SK-N-SH (cell line): ENCODE measurements around the gene USP32. TPM values are rescaled to one million over a fixed set of nuclear protein-coding genes. Genes with fewer than 3 reads are reported as not detected.

ENCODE experiments used
- CTCF ChIA-PET: fragments of 300-600, 350-600 bp; formaldehyde crosslinking; extraction: SDS; loops from one replicate; lab custom pipeline; 2021; lab: Yijun Ruan, JAX
- POLR2A ChIA-PET: fragments of 350-600 bp; sonication (Branson Sonifier 250); formaldehyde crosslinking; extraction: SDS; loops from one replicate; lab custom pipeline; 2020; ENCODE audit warnings: antibody characterized with exemption, inconsistent platforms; lab: Yijun Ruan, JAX
- DNase-seq: peaks from one replicate; pipeline ENCODE4 v3.0.0; 2012
- H2AFZ ChIP-seq: fragments of 200-600 bp; sonication (generic); 2 replicates; pipeline ENCODE4 v1.8.1; 2016; ENCODE audit warnings: antibody characterized with exemption, mild to moderate bottlenecking, low read depth
- H3F3A ChIP-seq: fragments of 200-600 bp; sonication (generic); replicated peaks from 2 replicates; pipeline ENCODE3; 2016; ENCODE audit warnings: antibody characterized with exemption, mild to moderate bottlenecking; ENCODE audit not compliant: insufficient read depth
- H3K27ac ChIP-seq, 2 experiments: fragments of 200-500 bp in 1 of 2; fragments of 200-600 bp in 1 of 2; sonication (Bioruptor generic) in 1 of 2; sonication (generic), shearing (Covaris generic) in 1 of 2; 2 replicates each; pipeline versions ENCODE4 v1.5.1 to v1.6.1; 2014 to 2016; ENCODE audit warnings: low read depth in 2 of 2, inconsistent platforms in 1 of 2, low read length in 1 of 2, mild to moderate bottlenecking in 1 of 2, mixed read lengths in 1 of 2
- H3K27me3 ChIP-seq: fragments of 200-600 bp; sonication (generic), shearing (Covaris generic); 2 replicates; pipeline ENCODE4 v1.6.1; 2016; ENCODE audit warnings: mixed run types; ENCODE audit not compliant: insufficient read depth
- H3K36me3 ChIP-seq, 2 experiments: fragments of 200-500 bp in 1 of 2; fragments of 200-600 bp in 1 of 2; sonication (Bioruptor generic) in 1 of 2; sonication (generic) in 1 of 2; replicated peaks in 1 of 2; 2 replicates each; pipeline versions ENCODE3 to v1.5.1; 2014 to 2016; ENCODE audit warnings: low read length in 1 of 2, mild to moderate bottlenecking in 1 of 2; ENCODE audit not compliant: insufficient read depth in 2 of 2, control insufficient read depth in 1 of 2
- H3K4me1 ChIP-seq, 2 experiments: fragments of 200-500 bp in 1 of 2; fragments of 200-600 bp in 1 of 2; sonication (Bioruptor generic) in 1 of 2; sonication (generic), shearing (Covaris generic) in 1 of 2; 2 replicates each; pipeline versions ENCODE4 v1.5.1 to v1.6.1; 2014 to 2016; ENCODE audit warnings: low read depth in 1 of 2, low read length in 1 of 2, mixed run types in 1 of 2; ENCODE audit not compliant: insufficient read depth in 2 of 2, control insufficient read depth in 1 of 2
- H3K4me2 ChIP-seq: fragments of 200-600 bp; sonication (generic), shearing (Covaris generic); 2 replicates; pipeline ENCODE4 v1.6.1; 2017; ENCODE audit warnings: mixed run types
- H3K4me3 ChIP-seq, 2 experiments: fragments of 200-500 bp in 1 of 2; fragments of 200-600 bp in 1 of 2; sonication (Bioruptor generic) in 1 of 2; sonication (generic), shearing (Covaris generic) in 1 of 2; 2 replicates each; pipeline versions ENCODE4 v1.5.1 to v1.8.1; 2014 to 2016; ENCODE audit warnings: low read depth in 2 of 2, inconsistent platforms in 1 of 2, low read length in 1 of 2, mild to moderate bottlenecking in 1 of 2, mixed read lengths in 1 of 2, moderate library complexity in 1 of 2
- H3K79me2 ChIP-seq: fragments of 200-600 bp; sonication (generic); 2 replicates; pipeline ENCODE4 v1.8.1; 2017; ENCODE audit warnings: mild to moderate bottlenecking; ENCODE audit not compliant: insufficient read depth
- H3K9ac ChIP-seq: fragments of 200-600 bp; sonication (generic); 2 replicates; pipeline ENCODE4 v1.6.1; 2017; ENCODE audit warnings: mixed run types
- H3K9me2 ChIP-seq: fragments of 200-600 bp; sonication (generic); 2 replicates; pipeline ENCODE4 v1.6.1; 2017; ENCODE audit warnings: mixed run types
- H3K9me3 ChIP-seq: fragments of 200-600 bp; sonication (generic); 2 replicates; pipeline ENCODE4 v1.6.1; 2017; ENCODE audit warnings: mixed run types, mild to moderate bottlenecking, moderate library complexity
- H4K20me1 ChIP-seq: fragments of 200-600 bp; sonication (generic); 2 replicates; pipeline ENCODE4 v1.6.1; 2017; ENCODE audit warnings: mild to moderate bottlenecking, mixed run types; ENCODE audit not compliant: insufficient read depth
- CTCF ChIP-seq: fragments of 200-600 bp; sonication (generic); IDR thresholded peaks from 2 replicates; pipeline ENCODE4 v1.6.1; 2017; ENCODE audit warnings: antibody characterized with exemption, mild to moderate bottlenecking, moderate library complexity
- EZH2phosphoT487 ChIP-seq: fragments of 200-600 bp; sonication (generic); IDR thresholded peaks from 2 replicates; pipeline ENCODE4 v1.6.1; 2017; ENCODE audit warnings: low read depth, mixed run types, mild to moderate bottlenecking, antibody characterized with exemption, moderate library complexity, borderline replicate concordance
- FOXJ3 ChIP-seq: sonication (generic); formaldehyde crosslinking; IDR thresholded peaks from 2 replicates; pipeline ENCODE4 v1.5.1; 2020; ENCODE audit warnings: mild to moderate bottlenecking, missing genetic modification reagents
- GABPA ChIP-seq: IDR thresholded peaks from 2 replicates; pipeline ENCODE4 v1.4.0; 2012; ENCODE audit warnings: low read depth, mild to moderate bottlenecking
- JUND ChIP-seq: IDR thresholded peaks from 2 replicates; pipeline ENCODE4 v1.4.0; 2012
- NFIC ChIP-seq: IDR thresholded peaks from 2 replicates; pipeline ENCODE4 v1.4.0; 2012; ENCODE audit warnings: borderline replicate concordance
- NRF1 ChIP-seq: IDR thresholded peaks from 2 replicates; pipeline ENCODE4 v1.6.1; 2012; ENCODE audit warnings: low read depth, mild to moderate bottlenecking, low read length
- POLR2AphosphoS5 ChIP-seq: IDR thresholded peaks from 2 replicates; pipeline ENCODE4 v1.6.1; 2012; ENCODE audit warnings: low read depth, low read length
- RCOR1 ChIP-seq: fragments of 150-350 bp; IDR thresholded peaks from 2 replicates; pipeline ENCODE4 v1.6.1; 2017; ENCODE audit warnings: antibody characterized with exemption, low read length
- RFX5 ChIP-seq: IDR thresholded peaks from 2 replicates; pipeline ENCODE4 v1.6.1; 2012; ENCODE audit warnings: mild to moderate bottlenecking, improper control_type of control experiment, low read length
- TAF1 ChIP-seq: IDR thresholded peaks from 2 replicates; pipeline ENCODE4 v1.6.1; 2012; ENCODE audit warnings: low read depth, mild to moderate bottlenecking, low read length, moderate library complexity, borderline replicate concordance
- TCF12 ChIP-seq: IDR thresholded peaks from 2 replicates; pipeline ENCODE4 v1.4.0; 2012
- TEAD4 ChIP-seq: IDR thresholded peaks from 2 replicates; pipeline ENCODE4 v1.4.0; 2012; ENCODE audit warnings: mild to moderate bottlenecking, borderline replicate concordance; ENCODE audit not compliant: insufficient read depth
- USF1 ChIP-seq: IDR thresholded peaks from 2 replicates; pipeline ENCODE4 v1.4.0; 2012; ENCODE audit warnings: low read depth, borderline replicate concordance
- USF2 ChIP-seq: fragments of 150-350 bp; IDR thresholded peaks from 2 replicates; pipeline ENCODE4 v1.6.1; 2017; ENCODE audit warnings: antibody characterized with exemption, low read length, low read depth, borderline replicate concordance
- WGBS: methylation state at CpG from one replicate; pipeline ENCODE4 v1.1.6; 2017; ENCODE audit warnings: low lambda C conversion rate; 5-methylcytosine and 5-hydroxymethylcytosine counted together
- polyA plus RNA-seq, 3 experiments: library from polyadenylated mRNA; depleted of rRNA; stranded (reverse); fragments of >200 nt; gene quantifications; 2 replicates each; pipeline ENCODE4 v1.2.3, GENCODE V29; 2012
- TF ChIP-seq, protein P1 (sequence below): fragments of 150-350 bp; IDR thresholded peaks from 2 replicates; pipeline ENCODE4 v1.6.1; 2016; ENCODE audit warnings: mild to moderate bottlenecking, low read depth, low read length
- TF ChIP-seq, protein P2 (sequence below): IDR thresholded peaks from 2 replicates; pipeline ENCODE4 v1.4.0; 2012; ENCODE audit warnings: low read depth, borderline replicate concordance

Gene USP32
- polyA plus RNA-seq, 1 of the 3 experiments (the other 2 are of a cell fraction) = 25.6 TPM

GRCh38 chr17:60168654-60169053 lies 223.3 kb downstream of the USP32 start:
- Histone ChIP-seq H3K4me2 (no peak overlapping the region), H3K9me2 (no peaks in the 10 kb centered on the region), H3K9ac (no peak overlapping the region), H3F3A (peaks cover 3% of the 10 kb centered on the region), H3K9me3 (no peaks in the 10 kb centered on the region), H3K36me3 (no peaks in the 10 kb centered on the region), H3K4me3 (no peak overlapping the region), H3K27me3 (no peaks in the 10 kb centered on the region), H3K4me1 (peaks cover 3 to 7% of the 10 kb centered on the region in 2 experiments; a peak in 2 of 4 replicates), H4K20me1 (no peaks in the 10 kb centered on the region), H3K27ac (no peak overlapping the region), H3K79me2 (no peaks in the 10 kb centered on the region), H2AFZ (no peak overlapping the region)
- WGBS = 88% methylated on average over 7 of the region's 7 CpGs
- ChIA-PET CTCF (interaction anchor here (1.0 to 2.6 kb wide), 4 partner anchors 12 to 268 kb away, joined by 3 to 8 read pairs (median 4); no protein-coding TSS in a partner anchor), POLR2A (no interaction called here)
- TF ChIP-seq USF2 (no peak), TAF1 (no peak), FOXJ3 (no peak), POLR2AphosphoS5 (no peak), GABPA (no peak), NRF1 (no peak), CTCF (no peak), EZH2phosphoT487 (no peak), RFX5 (no peak), TCF12 (no peak), USF1 (no peak), RCOR1 (no peak), NFIC (no peak), TEAD4 (no peak), JUND (no peak)
- TF ChIP-seq, protein P1, sequence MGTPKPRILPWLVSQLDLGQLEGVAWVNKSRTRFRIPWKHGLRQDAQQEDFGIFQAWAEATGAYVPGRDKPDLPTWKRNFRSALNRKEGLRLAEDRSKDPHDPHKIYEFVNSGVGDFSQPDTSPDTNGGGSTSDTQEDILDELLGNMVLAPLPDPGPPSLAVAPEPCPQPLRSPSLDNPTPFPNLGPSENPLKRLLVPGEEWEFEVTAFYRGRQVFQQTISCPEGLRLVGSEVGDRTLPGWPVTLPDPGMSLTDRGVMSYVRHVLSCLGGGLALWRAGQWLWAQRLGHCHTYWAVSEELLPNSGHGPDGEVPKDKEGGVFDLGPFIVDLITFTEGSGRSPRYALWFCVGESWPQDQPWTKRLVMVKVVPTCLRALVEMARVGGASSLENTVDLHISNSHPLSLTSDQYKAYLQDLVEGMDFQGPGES = no peak
- TF ChIP-seq, protein P2, sequence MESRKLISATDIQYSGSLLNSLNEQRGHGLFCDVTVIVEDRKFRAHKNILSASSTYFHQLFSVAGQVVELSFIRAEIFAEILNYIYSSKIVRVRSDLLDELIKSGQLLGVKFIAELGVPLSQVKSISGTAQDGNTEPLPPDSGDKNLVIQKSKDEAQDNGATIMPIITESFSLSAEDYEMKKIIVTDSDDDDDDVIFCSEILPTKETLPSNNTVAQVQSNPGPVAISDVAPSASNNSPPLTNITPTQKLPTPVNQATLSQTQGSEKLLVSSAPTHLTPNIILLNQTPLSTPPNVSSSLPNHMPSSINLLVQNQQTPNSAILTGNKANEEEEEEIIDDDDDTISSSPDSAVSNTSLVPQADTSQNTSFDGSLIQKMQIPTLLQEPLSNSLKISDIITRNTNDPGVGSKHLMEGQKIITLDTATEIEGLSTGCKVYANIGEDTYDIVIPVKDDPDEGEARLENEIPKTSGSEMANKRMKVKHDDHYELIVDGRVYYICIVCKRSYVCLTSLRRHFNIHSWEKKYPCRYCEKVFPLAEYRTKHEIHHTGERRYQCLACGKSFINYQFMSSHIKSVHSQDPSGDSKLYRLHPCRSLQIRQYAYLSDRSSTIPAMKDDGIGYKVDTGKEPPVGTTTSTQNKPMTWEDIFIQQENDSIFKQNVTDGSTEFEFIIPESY = no peak
- DNase-seq = peak; percentile 17
